Activated CD4-positive, alpha-beta T cell treated with anti-CD3 and anti-CD28 coated beads, Interleukin-2, amount 50 U/mL, for 1 hour (primary cell): ENCODE results near the gene CLIC4.
A peak's percentile ranks its signal among the peaks of the same experiment; 100 is the strongest.
"Not testable (repeated sequence)": the region's sequence is repeated elsewhere in the genome, so short reads cannot be mapped to it uniquely, and the experiment has no call there.

Experiments
- DNase-seq: peaks from one replicate; pipeline ENCODE4 v3.0.0-alpha.2; 2020

The CLIC4 gene

GRCh38 chr1:24744911-24745710 lies at the start of gene CLIC4:
Gene CLIC4 (plus strand): TSS chr1:24745447. CDS start chr1:24745554, 107 bp downstream.
- DNase-seq: peak; percentile 99

- no peak for DNase-seq
Measured at GRCh38 chr1:24696041-24696755, 49.0 kb upstream of the CLIC4 start.

- DNase-seq: no peak
Measured at GRCh38 chr1:24696756-24697330, 48.4 kb upstream of the CLIC4 start.

GRCh38 chr1:24697453-24698001 lies 47.7 kb upstream of the CLIC4 start:
- DNase-seq: not testable (repeated sequence)

- not testable (repeated sequence) for DNase-seq
Measured at GRCh38 chr1:24698326-24698725, 46.9 kb upstream of the CLIC4 start.

GRCh38 chr1:24699628-24700027 lies 45.6 kb upstream of the CLIC4 start:
- no peak for DNase-seq

GRCh38 chr1:24702511-24703293 lies 42.5 kb upstream of the CLIC4 start:
- DNase-seq: no peak

GRCh38 chr1:24704411-24705259 lies 40.6 kb upstream of the CLIC4 start:
- DNase-seq: no peak

- DNase-seq: peak; percentile 9
Measured at GRCh38 chr1:24705260-24706073, 39.8 kb upstream of the CLIC4 start.

- DNase-seq: not testable (repeated sequence)
Measured at GRCh38 chr1:24706074-24706389, 39.2 kb upstream of the CLIC4 start.

GRCh38 chr1:24707687-24708086 lies 37.6 kb upstream of the CLIC4 start:
- DNase-seq: no peak

GRCh38 chr1:24708938-24709337 lies 36.3 kb upstream of the CLIC4 start:
- no peak for DNase-seq

- DNase-seq: no peak
Measured at GRCh38 chr1:24709791-24710441, 35.3 kb upstream of the CLIC4 start.

GRCh38 chr1:24711329-24711728 lies 33.9 kb upstream of the CLIC4 start:
- no peak for DNase-seq

GRCh38 chr1:24713176-24713575 lies 32.1 kb upstream of the CLIC4 start:
- no peak for DNase-seq

- DNase-seq: no peak
Measured at GRCh38 chr1:24713736-24714135, 31.5 kb upstream of the CLIC4 start.

- no peak for DNase-seq
Measured at GRCh38 chr1:24714859-24715520, 30.3 kb upstream of the CLIC4 start.

- DNase-seq: no peak
Measured at GRCh38 chr1:24715658-24716057, 29.6 kb upstream of the CLIC4 start.

GRCh38 chr1:24717887-24718650 lies 27.2 kb upstream of the CLIC4 start:
- no peak for DNase-seq
